Caco-2 (cell line): ENCODE data around the gene DRD1. TPM values are rescaled to one million over a fixed set of nuclear protein-coding genes. Genes with fewer than 3 reads are reported as not detected.
"Not testable (repeated sequence)": the region's sequence is repeated elsewhere in the genome, so short reads cannot be mapped to it uniquely, and the experiment has no call there.

Experiments used
- BruUV-seq: library from RNA; stranded (reverse); fragments of 400-500 nt; replicated peaks from 2 replicates; lab custom pipeline; 2021; lab: Mats Ljungman, UMichigan
- CTCF ChIA-PET: fragments of 300-600 bp; sonication (Branson Sonifier 250); formaldehyde crosslinking; loops from one replicate; lab custom pipeline; 2022; ENCODE audit warnings: antibody characterized with exemption; lab: Charles Lee
- POLR2A ChIA-PET: fragments of 300-600 bp; sonication (Branson Sonifier 250); formaldehyde crosslinking; loops from one replicate; lab custom pipeline; 2022; ENCODE audit warnings: antibody characterized with exemption; lab: Charles Lee
- DNase-seq, 2 experiments: peaks; one replicate each; pipeline versions ENCODE4 v3.0.0 to v3.0.0-alpha.2; 2020 to 2022
- H3K27me3 ChIP-seq: replicated peaks from 2 replicates; pipeline ENCODE4 v1.6.0; 2011; ENCODE audit warnings: low read length; ENCODE audit not compliant: control insufficient read depth, insufficient read depth
- H3K36me3 ChIP-seq: 2 replicates; pipeline ENCODE4 v1.5.1; 2011; ENCODE audit warnings: low read length; ENCODE audit not compliant: control insufficient read depth, insufficient read depth
- H3K4me1 ChIP-seq: fragments of 250-450 bp; sonication (Bioruptor Pico); 2 replicates; pipeline ENCODE4 v1.5.1; 2020; ENCODE audit warnings: mild to moderate bottlenecking
- H3K4me3 ChIP-seq: 2 replicates; pipeline ENCODE4 v1.5.1; 2011; ENCODE audit warnings: low read depth, mild to moderate bottlenecking, control low read depth, low read length
- H3K9me3 ChIP-seq: fragments of 250-450 bp; sonication (Bioruptor Pico); 2 replicates; pipeline ENCODE4 v1.5.1; 2020; ENCODE audit warnings: mild to moderate bottlenecking, moderate library complexity
- H3K27ac Mint-ChIP-seq: one replicate; pipeline ENCODE4 v1.8.0; 2022; ENCODE audit warnings: mixed read lengths; ENCODE audit not compliant: unreplicated experiment
- H3K27me3 Mint-ChIP-seq: one replicate; pipeline ENCODE4 v1.8.0; 2022; ENCODE audit warnings: mixed read lengths; ENCODE audit not compliant: insufficient read depth, unreplicated experiment
- H3K36me3 Mint-ChIP-seq: one replicate; pipeline ENCODE4 v1.8.0; 2022; ENCODE audit warnings: mild to moderate bottlenecking, mixed read lengths; ENCODE audit not compliant: insufficient read depth, unreplicated experiment
- H3K4me1 Mint-ChIP-seq: one replicate; pipeline ENCODE4 v1.8.0; 2022; ENCODE audit warnings: low read depth, mixed read lengths; ENCODE audit not compliant: unreplicated experiment
- H3K4me3 Mint-ChIP-seq: one replicate; pipeline ENCODE4 v1.8.0; 2022; ENCODE audit warnings: mild to moderate bottlenecking, moderate library complexity, mixed read lengths; ENCODE audit not compliant: unreplicated experiment
- H3K9me3 Mint-ChIP-seq: one replicate; pipeline ENCODE4 v1.8.0; 2022; ENCODE audit warnings: mixed read lengths; ENCODE audit not compliant: unreplicated experiment
- CTCF ChIP-seq, 2 experiments: fragments of 200-600 bp in 1 of 2; IDR thresholded peaks; 1 replicate in 1 of 2; 2 replicates in 1 of 2; pipeline versions ENCODE4 v1.5.1 to v1.8.0; 2011 to 2022; ENCODE audit warnings: antibody characterized with exemption in 1 of 2, control low read depth in 1 of 2, inconsistent platforms in 1 of 2, low read depth in 1 of 2, low read length in 1 of 2, mild to moderate bottlenecking in 1 of 2, moderate library complexity in 1 of 2; ENCODE audit not compliant: insufficient read depth in 1 of 2, severe bottlenecking in 1 of 2, unreplicated experiment in 1 of 2
- intact Hi-C: fragments of 100-400 bp; cut with micrococcal nuclease; formaldehyde crosslinking; loops from one replicate; pipeline ENCODE4 v1.10.0; 2022; ENCODE audit not compliant: unreplicated experiment
- total RNA-seq: library from RNA; stranded (reverse); gene quantifications from 2 replicates; pipeline ENCODE4 v1.2.3, GENCODE V29; 2022

The DRD1 gene
- total RNA-seq, 1 experiment from 2014 or later: not detected

GRCh38 chr5:175452166-175452565 lies 8.2 kb upstream of the DRD1 start:
- POLR2A ChIA-PET: no interaction called here
- CTCF ChIA-PET: interaction anchor here (0.6 kb wide), 1 partner anchor 161 kb away, joined by 8 read pairs; no protein-coding TSS in a partner anchor

GRCh38 chr5:175448276-175448675 lies 4.3 kb upstream of the DRD1 start:
- Histone ChIP-seq H3K36me3 (no peaks in the 10 kb centered on the region), H3K4me3 (no peak overlapping the region), H3K27me3 (no peaks in the 10 kb centered on the region), H3K4me1 (no peaks in the 10 kb centered on the region), H3K9me3 (no peaks in the 10 kb centered on the region)
- no peak for DNase-seq
- Mint-ChIP-seq H3K9me3 (no peaks in the 10 kb centered on the region), H3K27ac (no peak overlapping the region), H3K4me1 (no peaks in the 10 kb centered on the region), H3K27me3 (no peaks in the 10 kb centered on the region), H3K4me3 (no peak overlapping the region), H3K36me3 (no peaks in the 10 kb centered on the region)
- CTCF ChIA-PET: no interaction called here
- intact Hi-C loops: no loop called here
- no peak for TF ChIP-seq CTCF (IDR thresholded peaks at IDR 0.05; ENCODE audit: insufficient read depth in 1 of 2, low read depth in 1 of 2, low read length in 1 of 2, severe bottlenecking in 1 of 2, unreplicated experiment in 1 of 2)
- POLR2A ChIA-PET: no interaction called here
- BruUV-seq: no TSS peak

More at GRCh38 chr5:175452166-175452565, 8.2 kb upstream of the DRD1 start:
- no peak overlapping the region for H3K27ac Mint-ChIP-seq
- no peaks in the 10 kb centered on the region for H3K27me3 Mint-ChIP-seq
- no peaks in the 10 kb centered on the region for H3K27me3 ChIP-seq
- TF ChIP-seq CTCF (IDR thresholded peaks at IDR 0.05; ENCODE audit: insufficient read depth in 1 of 2, low read depth in 1 of 2, low read length in 1 of 2, severe bottlenecking in 1 of 2, unreplicated experiment in 1 of 2): no peak
- peaks cover 4% of the 10 kb centered on the region for H3K36me3 Mint-ChIP-seq
- no peak overlapping the region for H3K4me3 Mint-ChIP-seq
- no peak for DNase-seq
- H3K9me3 ChIP-seq: no peaks in the 10 kb centered on the region
- intact Hi-C loops: no loop called here
- BruUV-seq: no TSS peak
- H3K4me3 ChIP-seq: no peak overlapping the region
- H3K36me3 ChIP-seq: no peaks in the 10 kb centered on the region
- peaks cover 16% of the 10 kb centered on the region for H3K4me1 ChIP-seq
- peaks cover 11% of the 10 kb centered on the region for H3K4me1 Mint-ChIP-seq
- H3K9me3 Mint-ChIP-seq: peaks cover 9% of the 10 kb centered on the region

- POLR2A ChIA-PET: no interaction called here
- CTCF ChIA-PET: no interaction called here
- Mint-ChIP-seq H3K4me3 (no peak overlapping the region), H3K27me3 (no peaks in the 10 kb centered on the region), H3K9me3 (no peaks in the 10 kb centered on the region), H3K4me1 (no peaks in the 10 kb centered on the region), H3K36me3 (no peaks in the 10 kb centered on the region), H3K27ac (no peak overlapping the region)
- no peak for DNase-seq
- Histone ChIP-seq H3K9me3 (no peaks in the 10 kb centered on the region), H3K36me3 (no peaks in the 10 kb centered on the region), H3K4me3 (no peak overlapping the region), H3K27me3 (no peaks in the 10 kb centered on the region), H3K4me1 (no peaks in the 10 kb centered on the region)
- no TSS peak for BruUV-seq
- intact Hi-C loops: no loop called here
- no peak for TF ChIP-seq CTCF (IDR thresholded peaks at IDR 0.05; ENCODE audit: insufficient read depth in 1 of 2, low read depth in 1 of 2, low read length in 1 of 2, severe bottlenecking in 1 of 2, unreplicated experiment in 1 of 2)
Measured at GRCh38 chr5:175447571-175447970, 3.6 kb upstream of the DRD1 start.

DNA sequence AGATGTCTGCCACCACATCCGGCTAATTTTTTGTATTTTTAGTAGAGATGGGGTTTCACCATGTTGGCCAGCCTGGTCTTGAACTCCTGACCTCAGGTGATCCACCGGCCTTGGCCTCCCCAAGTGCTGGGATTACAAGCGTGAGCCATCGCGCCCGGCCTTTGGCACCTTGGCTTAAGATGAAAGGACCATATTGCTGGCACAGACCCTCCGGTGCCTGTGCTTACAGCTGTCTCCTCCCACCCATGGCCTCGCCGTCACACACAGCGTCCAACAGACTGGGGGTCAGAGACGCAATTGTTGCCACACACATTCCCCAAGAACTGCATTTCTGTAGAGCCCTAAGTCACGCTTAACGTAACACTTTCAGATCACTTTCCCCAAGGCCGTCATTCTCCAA lies 2.4 kb upstream of the DRD1 start:
- CTCF ChIA-PET, BruUV-seq, POLR2A ChIA-PET, H3K4me1 ChIP-seq, H3K9me3 ChIP-seq, H3K36me3 ChIP-seq, H3K4me1 Mint-ChIP-seq, H3K27ac Mint-ChIP-seq, H3K4me3 ChIP-seq, intact Hi-C loops, H3K9me3 Mint-ChIP-seq, H3K27me3 ChIP-seq, H3K36me3 Mint-ChIP-seq, DNase-seq, H3K27me3 Mint-ChIP-seq, H3K4me3 Mint-ChIP-seq: not testable (repeated sequence)
